ENCODE measurements around the gene NOX5. TPM values are rescaled to one million over a fixed set of nuclear protein-coding genes. Genes with fewer than 3 reads are reported as not detected.

NOX5 gene
- total and polyA plus RNA-seq, 2 of the 4 experiments (the other 2 are of a cell fraction) = 0.07 TPM; not detected in 1

GRCh38 chr15:68990231-68990991, 24.1 kb upstream of the NOX5 start:
- DNase-seq (no peak), ATAC-seq (ENCODE audit: low read depth) (no peak)
- 81% methylated on average over 4 of the region's 7 CpGs; no CpG with 5 or more reads in 1 of the 2 experiments for WGBS, 2 experiments (ENCODE audit: extremely low coverage in 2 of 2, insufficient read length in 1 of 2)
- Histone ChIP-seq H3K27ac (ENCODE audit: insufficient read depth, low read length) (no peak overlapping the region), H3K23ac (ENCODE audit: low read depth, low read length) (no peak overlapping the region), H4K20me1 (ENCODE audit: insufficient read depth, low read length) (no peaks in the 10 kb centered on the region), H2AK9ac (replicated peaks; ENCODE audit: low read depth, low read length, poor library complexity) (no peak overlapping the region), H2AFZ (replicated peaks; ENCODE audit: low read length, poor library complexity) (no peak overlapping the region), H3K14ac (replicated peaks; ENCODE audit: low read depth, low read length) (no peak overlapping the region), H4K5ac (ENCODE audit: low read depth, low read length) (no peak overlapping the region), H3K56ac (ENCODE audit: extremely low read depth, insufficient read depth, low read length) (no peak overlapping the region), H3K79me1 (ENCODE audit: low read depth in 1 of 2, low read length in 2 of 2) (no peaks in the 10 kb centered on the region), H3K4me3 (ENCODE audit: insufficient read depth, low read depth, low read length) (no peak overlapping the region), H3K9me1 (ENCODE audit: insufficient read depth, low read length) (no peaks in the 10 kb centered on the region), H3K36me3 (ENCODE audit: control insufficient read depth, insufficient read depth, low read length) (no peaks in the 10 kb centered on the region), H3K4me1 (ENCODE audit: control insufficient read depth, insufficient read depth, low read length) (0 out of 2 replicates have a peak, but pooled peaks cover 1% of the 10 kb centered on the region), H3K9me3 (ENCODE audit: control insufficient read depth, insufficient read depth, low read length) (no peaks in the 10 kb centered on the region), H2BK15ac (ENCODE audit: low read depth, low read length) (no peak overlapping the region), H2BK5ac (ENCODE audit: low read depth, low read length, poor library complexity, severe bottlenecking) (no peak overlapping the region), H2BK120ac (ENCODE audit: low read depth, low read length) (no peak overlapping the region), H4K8ac (ENCODE audit: low read depth in 2 of 2, low read length in 2 of 2) (no peak overlapping the region), H3K9ac (ENCODE audit: low read depth, low read length) (no peak overlapping the region), H2BK20ac (ENCODE audit: low read depth, low read length) (no peak overlapping the region), H3K4ac (ENCODE audit: low read depth, low read length) (no peak overlapping the region), H3K18ac (ENCODE audit: low read depth, low read length) (no peak overlapping the region), H3K4me2 (ENCODE audit: low read depth, low read length) (no peak overlapping the region), H2AK5ac (ENCODE audit: low read depth, low read length) (no peak overlapping the region), H3K27me3 (ENCODE audit: control insufficient read depth, insufficient read depth, low read length) (peaks cover 33% of the 10 kb centered on the region), H4K91ac (ENCODE audit: insufficient read depth, low read depth, low read length) (no peak overlapping the region)
- dilution Hi-C loops (cut with HindIII; ENCODE audit: low sequenced_read_pairs, unreplicated experiment) = no loop called here
- TF ChIP-seq RAD21 (IDR thresholded peaks at IDR 0.05; ENCODE audit: low read length) = no peak
- POLR2A ChIA-PET (ENCODE audit: unreplicated experiment) = no interaction called here
- intact Hi-C loops (cut with micrococcal nuclease) = no loop called here
- CTCF ChIA-PET = no interaction called here
- in situ Hi-C loops (cut with MboI; ENCODE audit: low sequenced_read_pairs) = no loop called here
- BruUV-seq (replicated peaks) = no TSS peak
